HFF-Myc (cell line): ENCODE results near the gene SPHK2.

Experiments used
- DNase-seq: peaks from one replicate; pipeline ENCODE4 v3.0.0-alpha.2; 2011; ENCODE audit warnings: low read depth; ENCODE audit errors: extremely low read depth
- H3K4me3 ChIP-seq: replicated peaks from 2 replicates; pipeline ENCODE4 v1.5.1; 2011; ENCODE audit warnings: low read depth, mild to moderate bottlenecking, control low read depth, low read length
- TF ChIP-seq, protein P1 (sequence below): IDR thresholded peaks from 2 replicates; pipeline ENCODE4 v1.5.1; 2012; ENCODE audit warnings: mild to moderate bottlenecking, low read depth, low read length, control low read depth; ENCODE audit errors: missing control alignments

SPHK2 gene

DNA sequence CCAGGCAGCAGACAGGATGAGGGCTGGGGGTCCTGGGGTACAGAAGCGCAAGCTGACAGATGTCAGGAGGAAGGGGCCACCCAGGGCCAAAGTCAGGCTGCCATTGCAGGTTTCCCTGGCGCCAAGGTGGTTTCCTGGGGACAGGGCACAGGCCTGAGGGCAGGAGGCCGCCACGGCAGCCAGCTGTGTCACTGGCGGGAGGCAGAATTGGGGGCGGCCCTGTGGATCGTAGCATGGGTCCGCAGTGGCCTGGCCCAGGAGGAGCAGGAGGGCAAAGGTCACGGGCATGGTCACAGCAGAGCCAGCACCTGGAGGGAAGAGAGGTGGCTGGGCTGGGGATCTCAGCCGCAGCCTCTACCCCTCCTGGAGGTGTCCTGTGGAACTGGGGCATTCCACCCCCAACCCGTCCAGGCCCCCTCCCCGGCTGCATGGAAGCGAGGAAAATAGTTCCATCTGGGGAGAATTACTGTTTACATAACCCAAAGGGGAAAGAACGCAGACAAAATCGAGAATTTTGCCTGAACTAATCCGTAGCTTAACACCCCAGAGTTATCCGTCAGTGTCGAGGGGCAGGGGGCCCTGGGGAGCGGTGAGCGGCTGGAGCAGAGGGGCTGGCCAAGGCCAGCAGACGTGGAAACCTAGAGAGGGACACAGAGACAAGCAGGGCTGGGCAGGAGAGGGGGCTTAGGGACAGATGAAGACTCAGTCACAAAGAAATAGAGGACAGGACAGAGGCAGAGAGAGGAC is 51.6 kb downstream of the SPHK2 start:
- no peak overlapping the region for H3K4me3 ChIP-seq
- no peak for DNase-seq
- TF ChIP-seq, protein P1, sequence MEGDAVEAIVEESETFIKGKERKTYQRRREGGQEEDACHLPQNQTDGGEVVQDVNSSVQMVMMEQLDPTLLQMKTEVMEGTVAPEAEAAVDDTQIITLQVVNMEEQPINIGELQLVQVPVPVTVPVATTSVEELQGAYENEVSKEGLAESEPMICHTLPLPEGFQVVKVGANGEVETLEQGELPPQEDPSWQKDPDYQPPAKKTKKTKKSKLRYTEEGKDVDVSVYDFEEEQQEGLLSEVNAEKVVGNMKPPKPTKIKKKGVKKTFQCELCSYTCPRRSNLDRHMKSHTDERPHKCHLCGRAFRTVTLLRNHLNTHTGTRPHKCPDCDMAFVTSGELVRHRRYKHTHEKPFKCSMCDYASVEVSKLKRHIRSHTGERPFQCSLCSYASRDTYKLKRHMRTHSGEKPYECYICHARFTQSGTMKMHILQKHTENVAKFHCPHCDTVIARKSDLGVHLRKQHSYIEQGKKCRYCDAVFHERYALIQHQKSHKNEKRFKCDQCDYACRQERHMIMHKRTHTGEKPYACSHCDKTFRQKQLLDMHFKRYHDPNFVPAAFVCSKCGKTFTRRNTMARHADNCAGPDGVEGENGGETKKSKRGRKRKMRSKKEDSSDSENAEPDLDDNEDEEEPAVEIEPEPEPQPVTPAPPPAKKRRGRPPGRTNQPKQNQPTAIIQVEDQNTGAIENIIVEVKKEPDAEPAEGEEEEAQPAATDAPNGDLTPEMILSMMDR, result no peak

DNA sequence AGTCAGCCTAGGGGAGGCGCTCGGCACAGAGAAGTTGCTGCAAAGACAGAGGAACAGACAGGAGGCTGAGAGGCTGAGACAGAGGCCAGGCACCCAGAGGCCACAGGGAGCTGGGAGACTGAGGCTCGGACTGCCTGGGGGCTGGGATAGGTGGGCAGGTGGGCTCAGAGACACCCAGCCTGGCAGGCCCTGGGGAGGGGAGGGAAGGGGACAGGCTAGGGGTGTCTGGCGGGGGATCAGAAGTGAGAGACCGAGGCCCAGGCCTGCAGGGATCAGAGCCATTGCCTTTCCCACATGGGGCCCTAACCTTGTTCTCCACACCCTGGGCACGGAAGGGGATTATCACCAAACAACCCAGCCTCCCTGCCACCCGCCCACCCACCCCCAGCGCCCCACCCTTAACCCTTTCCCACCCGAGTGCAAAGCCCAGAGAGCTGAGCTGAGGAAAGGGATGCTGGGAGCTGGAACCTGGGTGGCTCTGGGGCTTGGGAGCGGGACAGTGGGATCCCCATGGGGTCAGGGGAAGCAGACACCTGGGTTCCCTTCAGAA is 52.2 kb downstream of the SPHK2 start:
- TF ChIP-seq, protein P1, result no peak
- DNase-seq, result no peak
- no peak overlapping the region for H3K4me3 ChIP-seq

DNA sequence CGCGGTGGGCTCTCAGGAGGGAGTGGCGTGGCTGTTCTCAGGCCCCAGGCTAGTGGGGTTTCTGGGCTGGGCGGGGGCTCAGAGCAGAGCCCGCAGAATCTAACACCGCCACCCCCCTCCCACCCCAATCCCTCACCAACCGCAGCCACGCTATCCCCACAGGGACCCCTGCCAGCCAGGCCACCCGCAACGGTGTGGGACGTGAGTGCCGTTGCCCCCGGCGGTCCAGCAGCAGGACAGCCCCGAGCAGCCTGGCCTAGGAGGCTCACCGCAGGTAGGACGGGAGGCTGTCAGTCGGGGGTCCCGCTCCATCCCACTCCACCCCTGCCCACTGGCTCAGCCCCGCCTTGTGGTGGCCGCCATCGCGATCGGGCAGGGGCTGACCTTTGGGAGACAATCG is 53.7 kb downstream of the SPHK2 start, which contains the start of gene NTN5:
NTN5 (minus strand) TSS at position 24 of the 400 bp plus-strand sequence. CDS start 2,031 bp downstream, outside the sequence.
- no peak for DNase-seq
- TF ChIP-seq, protein P1, result no peak

DNA sequence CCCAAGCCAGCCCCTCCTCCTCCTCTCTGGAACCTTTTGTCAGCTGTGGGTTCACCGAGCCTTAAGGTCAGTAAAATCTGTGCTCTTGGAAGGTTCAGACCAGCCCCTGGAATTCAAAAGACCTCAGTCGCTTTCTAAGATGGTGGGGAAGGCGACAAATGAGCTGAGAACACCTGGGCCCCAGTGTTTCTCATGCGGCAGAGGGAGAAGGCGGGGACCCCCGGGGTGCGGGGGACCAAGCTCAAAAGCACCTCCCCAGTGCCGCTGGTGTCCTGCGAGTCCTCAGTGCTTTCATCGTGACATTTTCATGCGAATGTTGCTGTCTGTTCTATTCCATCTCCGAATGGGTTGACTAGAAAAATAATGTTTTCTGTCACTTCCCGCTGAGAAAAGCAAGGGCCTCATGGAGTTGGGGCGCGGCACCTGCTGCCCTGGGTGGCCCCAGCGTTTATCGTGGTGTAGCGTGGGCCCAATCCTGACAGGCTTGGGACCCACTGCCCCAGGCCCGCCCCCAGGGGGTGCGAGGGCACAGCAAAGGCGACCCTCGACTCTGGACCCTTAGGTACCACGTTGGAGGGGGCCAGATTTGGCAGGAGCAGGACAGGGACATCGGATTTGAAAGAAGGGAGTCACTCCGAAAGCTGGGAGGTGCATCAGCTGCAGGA is 54.3 kb downstream of the SPHK2 start:
- DNase-seq, result no peak
- no peak overlapping the region for H3K4me3 ChIP-seq
- TF ChIP-seq, protein P1, result no peak

More for the DNA sequence above, 53.7 kb downstream of the SPHK2 start, which contains the start of gene NTN5:
- H3K4me3 ChIP-seq, result no peak within 1 kb of the TSS

DNA sequence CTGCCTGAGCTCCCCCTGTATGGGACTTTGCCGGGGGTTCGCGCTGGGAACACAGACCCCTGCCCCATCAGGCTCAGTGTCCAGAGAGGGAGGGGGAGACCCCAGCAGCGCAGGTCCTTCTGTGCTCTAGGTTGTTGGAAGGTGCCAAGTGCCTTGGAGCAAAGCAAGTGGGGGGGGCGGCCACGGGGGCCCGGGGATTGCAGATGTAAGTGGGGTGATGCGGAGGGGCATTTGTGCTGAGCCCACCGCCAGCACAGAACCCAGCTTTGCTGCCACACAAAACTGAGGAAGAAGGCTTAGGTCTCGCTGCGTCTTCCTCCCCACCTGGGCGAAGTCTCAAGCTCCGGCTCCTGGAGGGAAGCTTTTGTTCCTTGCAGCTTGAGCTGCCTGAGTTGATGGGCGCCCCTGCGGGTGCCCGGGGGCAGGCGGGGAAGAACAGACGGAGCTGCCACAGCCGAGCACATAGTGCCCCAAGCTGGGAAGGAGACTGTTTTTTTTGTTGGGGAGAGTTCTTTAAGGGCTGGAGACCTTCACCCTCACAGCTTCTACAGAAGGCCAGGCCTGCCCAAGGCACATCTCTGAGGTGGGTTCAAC is 55.0 kb downstream of the SPHK2 start:
- TF ChIP-seq, protein P1, result no peak
- no peak for DNase-seq

DNA sequence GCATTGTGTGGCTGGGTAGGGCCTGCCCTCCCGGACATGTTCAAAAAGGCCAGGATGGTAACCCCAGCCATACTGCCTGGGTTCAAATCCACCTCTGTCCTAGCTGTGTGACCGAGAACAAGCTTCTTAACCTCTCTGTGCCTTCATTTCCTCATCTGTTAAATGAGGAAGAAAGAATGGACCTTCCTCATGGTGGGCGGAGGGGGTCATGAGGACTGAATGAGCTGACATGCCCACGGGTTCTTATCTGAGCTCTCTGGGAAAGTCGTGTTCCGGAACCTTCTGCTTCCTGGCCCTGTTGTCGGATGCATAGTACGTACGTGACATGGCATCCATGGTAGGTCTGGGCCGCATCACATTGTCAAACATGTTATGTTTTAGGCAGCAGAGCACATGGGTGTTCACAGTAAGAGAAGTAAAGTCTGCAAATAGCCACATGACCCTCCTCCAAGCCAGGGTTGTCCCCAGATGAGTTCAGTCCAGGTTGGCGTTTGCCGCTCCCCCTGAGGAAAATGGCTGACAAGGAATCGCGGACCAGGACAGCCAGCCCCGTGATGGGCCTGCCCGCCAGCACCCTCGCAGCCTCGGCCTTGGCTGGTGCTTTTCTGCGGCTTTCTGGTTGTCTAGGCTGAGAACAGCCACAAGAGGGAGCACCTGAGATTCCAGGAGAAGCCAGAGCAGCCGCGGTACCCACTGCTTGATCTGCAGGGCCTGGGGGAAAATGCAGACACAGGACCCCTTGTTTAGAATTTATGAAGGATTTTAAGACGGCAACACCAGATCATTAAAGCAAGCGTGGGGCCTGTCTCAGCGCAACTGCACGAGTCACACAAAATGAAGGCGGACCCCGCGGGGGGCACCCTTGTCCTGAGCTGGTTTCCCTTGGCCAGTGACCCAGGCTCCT is 55.9 kb downstream of the SPHK2 start:
- H3K4me3 ChIP-seq, result no peak overlapping the region
- DNase-seq, result peak; percentile 65
- TF ChIP-seq, protein P1, result peak; percentile 89

More for the DNA sequence above, 55.0 kb downstream of the SPHK2 start:
- H3K4me3 ChIP-seq, result no peak overlapping the region
